NCI-H2196 treated with DMSO at 0.1 percent for 48 hours (cell line): ENCODE results near the gene BMPR1A.

ENCODE experiments used
- DNase-seq: peaks from one replicate; lab custom pipeline; 2025; ENCODE audit not compliant: unreplicated experiment; lab: John Stamatoyannopoulos, UW

The BMPR1A gene

GRCh38 chr10:86799188-86799845, 42.9 kb downstream of the BMPR1A start:
- no peak for DNase-seq

GRCh38 chr10:86801995-86802394, 45.6 kb downstream of the BMPR1A start:
- no peak for DNase-seq

GRCh38 chr10:86802473-86803108, 46.2 kb downstream of the BMPR1A start:
- DNase-seq = no peak

- DNase-seq = no peak
Observed at GRCh38 chr10:86803156-86803555, 46.7 kb downstream of the BMPR1A start.

- no peak for DNase-seq
Observed at GRCh38 chr10:86804805-86805204, 48.4 kb downstream of the BMPR1A start.

GRCh38 chr10:86813101-86813500, 56.7 kb downstream of the BMPR1A start:
- DNase-seq = no peak

- no peak for DNase-seq
Observed at GRCh38 chr10:86813982-86814381, 57.6 kb downstream of the BMPR1A start.

GRCh38 chr10:86815035-86815617, 58.7 kb downstream of the BMPR1A start:
- no peak for DNase-seq

GRCh38 chr10:86815640-86816039, 59.2 kb downstream of the BMPR1A start:
- DNase-seq = no peak

GRCh38 chr10:86817246-86817645, 60.8 kb downstream of the BMPR1A start:
- no peak for DNase-seq

GRCh38 chr10:86819567-86819966, 63.1 kb downstream of the BMPR1A start:
- DNase-seq = no peak

GRCh38 chr10:86820509-86820908, 64.1 kb downstream of the BMPR1A start:
- no peak for DNase-seq

- no peak for DNase-seq
Observed at GRCh38 chr10:86821388-86821999, 65.1 kb downstream of the BMPR1A start.

- no peak for DNase-seq
Observed at GRCh38 chr10:86823565-86823964, 67.1 kb downstream of the BMPR1A start.

- no peak for DNase-seq
Observed at GRCh38 chr10:86824151-86824550, 67.7 kb downstream of the BMPR1A start.

- DNase-seq = no peak
Observed at GRCh38 chr10:86825366-86825765, 68.9 kb downstream of the BMPR1A start.

- DNase-seq = no peak
Observed at GRCh38 chr10:86827639-86828038, 71.2 kb downstream of the BMPR1A start.

GRCh38 chr10:86828145-86828544, 71.7 kb downstream of the BMPR1A start:
- no peak for DNase-seq

- no peak for DNase-seq
Observed at GRCh38 chr10:86829472-86829871, 73.1 kb downstream of the BMPR1A start.

- no peak for DNase-seq
Observed at GRCh38 chr10:86830043-86830591, 73.7 kb downstream of the BMPR1A start.

GRCh38 chr10:86833969-86834368, 77.5 kb downstream of the BMPR1A start:
- DNase-seq = no peak

GRCh38 chr10:86836044-86836443, 79.6 kb downstream of the BMPR1A start:
- DNase-seq = no peak
